Anterior cingulate cortex (tissue), 58 donors: ENCODE measurements around the gene TBC1D9.

Source experiments
- DNase-seq, 58 donors: peaks; one replicate each; lab custom pipeline; 2025; lab: John Stamatoyannopoulos, UW

TBC1D9 gene

DNA sequence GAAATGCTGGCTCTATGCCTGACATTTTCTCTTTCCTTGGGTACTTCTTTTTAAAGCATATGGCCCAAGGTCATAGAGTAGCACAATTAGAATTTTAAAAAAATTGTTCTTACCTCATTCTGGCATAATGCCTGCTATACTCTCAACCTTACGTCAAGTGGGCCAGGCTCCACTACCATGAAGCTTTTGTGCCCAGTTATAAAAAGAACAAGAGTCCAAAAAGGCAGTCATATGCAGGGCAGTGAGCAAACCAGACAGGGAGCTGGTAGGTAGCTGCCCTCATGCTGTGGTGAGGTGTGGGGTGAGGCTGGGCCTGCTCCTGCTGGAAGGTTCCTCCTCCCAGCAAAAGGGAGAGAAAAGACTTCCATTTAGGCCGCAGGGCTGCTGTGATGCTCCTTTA lies 123.1 kb downstream of the TBC1D9 start:
- no peak for DNase-seq

DNA sequence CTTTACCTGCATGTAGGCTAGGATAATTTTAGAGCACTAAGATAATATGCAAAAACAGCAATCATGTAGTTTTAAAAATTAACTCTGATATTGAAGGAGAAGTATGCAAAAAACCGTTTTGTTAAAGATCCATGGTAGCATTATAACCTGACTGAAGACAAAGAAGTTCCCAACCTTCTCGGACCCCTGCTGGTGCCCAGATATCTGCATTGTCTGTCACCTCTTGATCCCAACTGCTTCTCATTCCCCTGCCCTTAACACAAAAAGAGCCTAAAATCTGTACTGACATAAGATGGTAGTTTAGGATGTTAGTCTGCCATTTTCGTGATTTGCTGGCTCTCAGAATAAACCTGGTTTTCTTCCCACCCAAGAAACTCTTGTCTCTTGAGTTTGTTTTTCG lies 125.9 kb downstream of the TBC1D9 start:
- no peak for DNase-seq

DNA sequence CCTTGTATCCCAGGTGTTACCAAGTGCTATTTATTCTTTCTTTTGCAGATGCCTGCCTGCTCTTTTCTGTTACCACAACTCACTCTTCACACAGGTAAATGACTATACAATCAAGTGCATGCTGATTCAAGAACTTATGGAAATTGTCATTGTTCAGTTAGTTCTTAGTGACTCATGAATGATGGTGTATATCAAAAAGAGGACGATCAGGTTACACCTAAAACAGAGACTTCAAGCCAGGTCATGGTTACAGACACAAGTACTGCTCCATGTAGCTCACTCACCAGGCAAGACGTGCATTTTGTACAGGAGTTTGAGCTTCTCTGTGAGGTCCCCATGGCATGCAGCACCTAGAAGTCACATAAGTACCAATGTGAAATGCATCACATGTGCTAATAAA lies 128.2 kb downstream of the TBC1D9 start:
- DNase-seq, result no peak

GRCh38 chr4:140626661-140627376 lies 129.4 kb downstream of the TBC1D9 start:
- no peak for DNase-seq

GRCh38 chr4:140622333-140622958 lies 133.7 kb downstream of the TBC1D9 start:
- no peak for DNase-seq

GRCh38 chr4:140621161-140621560 lies 135.0 kb downstream of the TBC1D9 start:
- DNase-seq, result no peak

GRCh38 chr4:140617499-140618248 lies 138.5 kb downstream of the TBC1D9 start:
- no peak for DNase-seq

- no peak for DNase-seq
Measured at GRCh38 chr4:140615451-140615850, 140.7 kb downstream of the TBC1D9 start.

DNA sequence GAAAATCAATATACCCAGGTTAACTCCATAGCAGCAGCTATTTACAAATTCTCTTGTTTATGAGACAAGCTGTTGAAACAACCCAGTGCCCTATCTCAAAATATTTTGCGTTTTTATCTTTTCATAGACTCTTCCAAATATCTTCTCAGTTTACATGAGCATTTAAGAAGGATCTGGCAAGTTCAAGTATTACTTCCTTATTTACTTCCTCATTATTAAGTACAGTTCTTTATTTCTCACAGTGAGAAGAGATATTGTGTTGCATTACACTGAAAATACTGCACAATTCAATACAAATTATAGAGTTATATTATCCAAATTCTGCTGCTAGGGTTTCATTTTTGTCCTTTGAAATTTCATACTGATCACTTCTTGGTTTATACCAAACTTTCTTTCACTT lies 143.8 kb downstream of the TBC1D9 start:
- no peak for DNase-seq

GRCh38 chr4:140611854-140612253 lies 144.3 kb downstream of the TBC1D9 start:
- no peak for DNase-seq

GRCh38 chr4:140609548-140610425 lies 146.4 kb downstream of the TBC1D9 start:
- peak in 3 of 58 donors; percentile 1 to 51 (median 1) for DNase-seq

GRCh38 chr4:140607852-140608251 lies 148.3 kb downstream of the TBC1D9 start:
- DNase-seq, result no peak

DNA sequence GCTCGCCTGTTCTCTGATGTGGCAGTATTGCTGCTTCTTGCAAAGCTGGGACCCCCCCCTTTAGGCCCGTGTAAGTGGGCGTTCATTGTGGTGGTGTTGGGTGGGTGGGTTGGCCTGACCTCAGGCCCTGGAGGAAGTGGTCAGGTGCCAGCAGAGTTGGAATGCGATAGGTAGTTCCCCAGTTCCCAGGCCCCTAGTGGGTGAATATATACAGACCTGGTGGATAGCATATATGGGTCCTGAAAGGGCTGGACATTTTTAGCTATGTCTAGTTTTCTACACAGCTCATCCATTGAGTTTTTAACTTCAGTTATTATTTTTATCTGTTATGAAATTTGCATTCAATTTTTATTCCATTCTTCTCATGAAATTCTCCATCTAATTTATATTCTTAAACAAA lies 151.6 kb downstream of the TBC1D9 start:
- no peak for DNase-seq

- DNase-seq, result no peak
Measured at GRCh38 chr4:140603286-140603685, 152.9 kb downstream of the TBC1D9 start.

DNA sequence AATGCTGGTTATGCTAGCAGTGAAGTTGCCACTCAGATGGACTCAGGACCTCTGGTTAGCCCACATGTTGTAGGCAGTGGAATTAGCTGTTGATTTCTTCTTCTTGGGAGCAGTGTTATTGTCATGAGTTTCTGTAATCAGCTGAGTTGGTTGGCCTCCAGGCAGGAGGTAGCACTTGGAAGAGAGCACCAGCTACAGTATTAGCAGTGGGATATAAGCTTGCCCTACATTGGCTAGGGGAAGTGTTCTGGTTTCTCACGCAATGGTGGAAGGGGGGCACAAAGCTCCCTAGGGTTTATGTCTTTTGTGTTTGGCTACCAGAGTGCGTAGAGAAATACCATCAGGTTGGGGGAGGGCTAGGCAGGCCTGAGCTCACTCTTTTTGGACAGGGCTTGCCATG lies 153.5 kb downstream of the TBC1D9 start:
- DNase-seq, result no peak

DNA sequence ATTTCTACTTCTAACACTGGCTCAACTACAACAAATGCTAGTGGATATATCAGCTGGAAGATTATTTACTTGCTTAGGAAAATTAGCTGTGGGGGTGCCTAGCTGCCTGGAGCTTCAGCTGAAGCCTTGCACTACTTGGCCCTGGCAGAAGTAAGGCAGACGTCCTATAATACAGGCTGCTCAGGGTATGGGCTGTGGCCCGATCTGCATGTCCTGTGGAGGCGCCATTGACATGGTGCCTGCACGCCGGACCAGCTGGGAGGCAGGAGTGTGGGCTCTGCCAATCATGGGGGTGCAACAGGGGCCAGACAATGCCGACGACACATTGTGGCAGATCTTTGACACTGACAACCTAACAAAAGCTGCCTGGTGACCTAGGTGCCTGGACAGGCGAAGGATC lies 155.8 kb downstream of the TBC1D9 start:
- DNase-seq, result no peak

- no peak for DNase-seq
Measured at GRCh38 chr4:140595065-140595464, 161.1 kb downstream of the TBC1D9 start.

DNA sequence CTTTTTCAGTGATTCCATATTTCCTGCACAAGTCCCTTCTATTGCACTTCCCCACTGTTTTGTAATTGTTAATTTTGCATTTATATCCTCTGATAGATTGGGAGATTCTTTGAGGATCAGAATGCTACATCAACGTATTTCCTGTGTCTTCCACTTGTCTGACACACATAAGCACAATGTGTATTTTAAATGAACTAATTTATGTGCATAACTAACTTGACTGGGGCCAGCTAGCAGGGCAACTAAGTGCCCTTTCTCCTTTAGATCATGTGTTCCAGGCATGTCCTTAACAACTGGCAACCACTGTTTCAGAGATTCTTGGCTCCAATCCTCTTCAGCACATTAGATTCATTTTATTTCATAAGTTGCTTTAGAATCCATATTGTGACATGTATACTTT lies 171.7 kb downstream of the TBC1D9 start:
- no peak for DNase-seq

- DNase-seq, result no peak
Measured at GRCh38 chr4:140581078-140581477, 175.1 kb downstream of the TBC1D9 start.

DNA sequence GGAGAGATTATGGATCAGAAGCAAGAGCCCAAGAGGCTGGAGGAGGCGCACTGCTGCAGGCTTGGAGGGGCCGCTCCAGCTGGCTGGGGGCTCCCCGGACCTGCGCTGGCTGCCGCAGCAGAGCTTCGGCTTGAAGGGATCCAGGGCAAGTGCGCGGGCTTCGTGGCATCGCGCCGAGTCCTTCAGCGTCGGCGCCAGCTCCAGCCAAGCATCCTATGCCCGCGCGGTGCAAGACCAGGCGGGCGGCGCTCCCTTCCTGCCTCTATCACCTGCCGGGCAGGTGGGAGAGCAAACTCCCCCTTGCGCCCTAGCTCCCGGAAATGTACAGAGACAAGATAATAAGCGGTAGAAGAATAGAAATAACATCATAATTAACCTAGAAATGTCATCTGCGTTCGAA lies 176.9 kb downstream of the TBC1D9 start:
- no peak for DNase-seq

GRCh38 chr4:140575489-140575888 lies 180.7 kb downstream of the TBC1D9 start:
- no peak for DNase-seq
